Measurements from ENCODE around the gene COPZ2. TPM values are rescaled to one million over a fixed set of nuclear protein-coding genes. Genes with fewer than 3 reads are reported as not detected.
A peak's percentile ranks its signal among the peaks of the same experiment; 100 is the strongest.

COPZ2 gene
- total and polyA plus RNA-seq, 9 of the 15 experiments (the other 6 are each of a cell fraction or from before 2014, with no cell fraction given): 0.22 to 0.49 TPM; not detected in 7

DNA sequence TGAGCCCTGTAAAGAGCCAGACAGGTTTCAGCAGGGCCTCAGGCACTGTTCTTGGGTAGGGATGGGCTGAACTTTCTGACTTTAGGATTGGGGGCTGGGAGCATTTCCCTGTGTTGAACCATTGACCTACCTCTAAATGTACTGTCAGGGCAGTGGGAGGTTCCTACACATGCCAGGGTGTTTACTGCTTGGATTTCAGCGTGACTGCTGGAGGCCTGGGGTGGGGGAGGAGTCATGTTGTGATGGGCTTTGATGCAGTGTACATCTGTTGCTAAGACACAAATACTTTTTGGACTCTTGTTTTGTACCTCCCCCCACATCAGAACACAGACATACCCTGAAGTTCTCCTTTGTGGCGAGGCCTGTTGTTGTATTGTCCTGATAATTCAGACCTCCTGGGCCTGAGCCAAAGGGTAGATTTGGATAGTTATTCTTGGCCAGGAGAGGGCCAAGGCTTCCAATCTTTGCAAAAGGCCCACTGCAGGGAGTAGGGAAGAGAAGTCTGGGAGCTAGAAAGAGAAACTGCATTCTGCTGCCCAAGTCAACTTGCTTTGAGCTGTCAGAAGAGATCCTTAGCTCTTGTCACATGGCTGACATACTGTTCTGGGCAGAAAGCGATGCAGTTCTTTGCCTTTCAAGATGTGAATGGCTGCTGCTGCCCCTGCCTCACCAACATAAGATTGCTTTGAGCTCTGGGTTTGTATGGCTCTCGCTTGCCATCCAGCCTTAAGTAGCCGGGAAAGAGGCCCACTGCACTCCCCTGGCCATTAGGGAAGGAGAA lies 14.3 kb upstream of the COPZ2 start (continued):
- TF ChIP-seq, protein P1, sequence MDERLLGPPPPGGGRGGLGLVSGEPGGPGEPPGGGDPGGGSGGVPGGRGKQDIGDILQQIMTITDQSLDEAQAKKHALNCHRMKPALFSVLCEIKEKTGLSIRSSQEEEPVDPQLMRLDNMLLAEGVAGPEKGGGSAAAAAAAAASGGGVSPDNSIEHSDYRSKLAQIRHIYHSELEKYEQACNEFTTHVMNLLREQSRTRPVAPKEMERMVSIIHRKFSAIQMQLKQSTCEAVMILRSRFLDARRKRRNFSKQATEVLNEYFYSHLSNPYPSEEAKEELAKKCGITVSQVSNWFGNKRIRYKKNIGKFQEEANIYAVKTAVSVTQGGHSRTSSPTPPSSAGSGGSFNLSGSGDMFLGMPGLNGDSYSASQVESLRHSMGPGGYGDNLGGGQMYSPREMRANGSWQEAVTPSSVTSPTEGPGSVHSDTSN (CRISPR knock-in tag; IDR thresholded peaks at IDR 0.05; ENCODE audit: low read depth): no peak
- TF ChIP-seq, protein P1 (tag; conservative IDR thresholded peaks at IDR 0.05; ENCODE audit: low read depth): no peak
- TF ChIP-seq ZNF274 (IDR thresholded peaks at IDR 0.05; ENCODE audit: borderline replicate concordance, low read depth, low read length): no peak
- TF ChIP-seq BRCA1 (IDR thresholded peaks at IDR 0.05): no peak
- no peak for TF ChIP-seq BRCA1 (CRISPR knock-in tag; IDR thresholded peaks at IDR 0.05)
- peak; percentile 98 for TF ChIP-seq FOXJ2 (tag; IDR thresholded peaks at IDR 0.05)
- no peak for TF ChIP-seq FOXA3 (CRISPR knock-in tag; conservative IDR thresholded peaks at IDR 0.05 in 1 of 2, IDR thresholded peaks at IDR 0.05 in 1 of 2)
- no peak for TF ChIP-seq ZNF140 (CRISPR knock-in tag; IDR thresholded peaks at IDR 0.05)
- TF ChIP-seq, protein P2, sequence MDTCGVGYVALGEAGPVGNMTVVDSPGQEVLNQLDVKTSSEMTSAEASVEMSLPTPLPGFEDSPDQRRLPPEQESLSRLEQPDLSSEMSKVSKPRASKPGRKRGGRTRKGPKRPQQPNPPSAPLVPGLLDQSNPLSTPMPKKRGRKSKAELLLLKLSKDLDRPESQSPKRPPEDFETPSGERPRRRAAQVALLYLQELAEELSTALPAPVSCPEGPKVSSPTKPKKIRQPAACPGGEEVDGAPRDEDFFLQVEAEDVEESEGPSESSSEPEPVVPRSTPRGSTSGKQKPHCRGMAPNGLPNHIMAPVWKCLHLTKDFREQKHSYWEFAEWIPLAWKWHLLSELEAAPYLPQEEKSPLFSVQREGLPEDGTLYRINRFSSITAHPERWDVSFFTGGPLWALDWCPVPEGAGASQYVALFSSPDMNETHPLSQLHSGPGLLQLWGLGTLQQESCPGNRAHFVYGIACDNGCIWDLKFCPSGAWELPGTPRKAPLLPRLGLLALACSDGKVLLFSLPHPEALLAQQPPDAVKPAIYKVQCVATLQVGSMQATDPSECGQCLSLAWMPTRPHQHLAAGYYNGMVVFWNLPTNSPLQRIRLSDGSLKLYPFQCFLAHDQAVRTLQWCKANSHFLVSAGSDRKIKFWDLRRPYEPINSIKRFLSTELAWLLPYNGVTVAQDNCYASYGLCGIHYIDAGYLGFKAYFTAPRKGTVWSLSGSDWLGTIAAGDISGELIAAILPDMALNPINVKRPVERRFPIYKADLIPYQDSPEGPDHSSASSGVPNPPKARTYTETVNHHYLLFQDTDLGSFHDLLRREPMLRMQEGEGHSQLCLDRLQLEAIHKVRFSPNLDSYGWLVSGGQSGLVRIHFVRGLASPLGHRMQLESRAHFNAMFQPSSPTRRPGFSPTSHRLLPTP (IDR thresholded peaks at IDR 0.05; ENCODE audit: borderline replicate concordance, extremely low read depth, insufficient read length): no peak
- TF ChIP-seq HCFC1 (IDR thresholded peaks at IDR 0.05; ENCODE audit: low read depth, low read length): no peak
- TF ChIP-seq BRD9 (IDR thresholded peaks at IDR 0.05; ENCODE audit: low read depth, partially characterized antibody): no peak
- TF ChIP-seq MYC (IDR thresholded peaks at IDR 0.05; ENCODE audit: low read depth, low read length): no peak
- no peak for TF ChIP-seq MYC (CRISPR knock-in tag; IDR thresholded peaks at IDR 0.05; ENCODE audit: borderline replicate concordance, low read depth)
- TF ChIP-seq, protein P3, sequence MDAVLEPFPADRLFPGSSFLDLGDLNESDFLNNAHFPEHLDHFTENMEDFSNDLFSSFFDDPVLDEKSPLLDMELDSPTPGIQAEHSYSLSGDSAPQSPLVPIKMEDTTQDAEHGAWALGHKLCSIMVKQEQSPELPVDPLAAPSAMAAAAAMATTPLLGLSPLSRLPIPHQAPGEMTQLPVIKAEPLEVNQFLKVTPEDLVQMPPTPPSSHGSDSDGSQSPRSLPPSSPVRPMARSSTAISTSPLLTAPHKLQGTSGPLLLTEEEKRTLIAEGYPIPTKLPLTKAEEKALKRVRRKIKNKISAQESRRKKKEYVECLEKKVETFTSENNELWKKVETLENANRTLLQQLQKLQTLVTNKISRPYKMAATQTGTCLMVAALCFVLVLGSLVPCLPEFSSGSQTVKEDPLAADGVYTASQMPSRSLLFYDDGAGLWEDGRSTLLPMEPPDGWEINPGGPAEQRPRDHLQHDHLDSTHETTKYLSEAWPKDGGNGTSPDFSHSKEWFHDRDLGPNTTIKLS (IDR thresholded peaks at IDR 0.05; ENCODE audit: borderline replicate concordance, low read depth): no peak
- 0 out of 2 replicates have a peak, but pooled peaks have one; percentile 11 for TF ChIP-seq ATF7 (IDR thresholded peaks at IDR 0.05)
- no peak for TF ChIP-seq DACH1 (IDR thresholded peaks at IDR 0.05; ENCODE audit: partially characterized antibody)
- TF ChIP-seq ZNF764 (CRISPR knock-in tag; IDR thresholded peaks at IDR 0.05; ENCODE audit: low read depth): no peak
- no peak for TF ChIP-seq PTRF (tag; IDR thresholded peaks at IDR 0.05)
- TF ChIP-seq SRSF3 (IDR thresholded peaks at IDR 0.05; ENCODE audit: insufficient read depth, low read length): no peak
- no peak for TF ChIP-seq KAT8 (IDR thresholded peaks at IDR 0.05; ENCODE audit: low read depth)
- TF ChIP-seq, protein P4, sequence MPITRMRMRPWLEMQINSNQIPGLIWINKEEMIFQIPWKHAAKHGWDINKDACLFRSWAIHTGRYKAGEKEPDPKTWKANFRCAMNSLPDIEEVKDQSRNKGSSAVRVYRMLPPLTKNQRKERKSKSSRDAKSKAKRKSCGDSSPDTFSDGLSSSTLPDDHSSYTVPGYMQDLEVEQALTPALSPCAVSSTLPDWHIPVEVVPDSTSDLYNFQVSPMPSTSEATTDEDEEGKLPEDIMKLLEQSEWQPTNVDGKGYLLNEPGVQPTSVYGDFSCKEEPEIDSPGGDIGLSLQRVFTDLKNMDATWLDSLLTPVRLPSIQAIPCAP (CRISPR knock-in tag; IDR thresholded peaks at IDR 0.05; ENCODE audit: borderline replicate concordance): no peak

Data from K562 (cell line).